K562 (cell line): ENCODE results near the gene SVEP1. TPM values are rescaled to one million over a fixed set of nuclear protein-coding genes. Genes with fewer than 3 reads are reported as not detected.

ENCODE experiments used
- ATAC-seq: fragments of 200-7000 bp; cut with Tn5 transposase; 3 replicates; pipeline ENCODE4 v1.9.1; 2020; ENCODE audit warnings: moderate library complexity
- BruUV-seq: library from RNA; stranded (reverse); fragments of 400-500 nt; replicated peaks from 2 replicates; lab custom pipeline; 2021; lab: Mats Ljungman, UMichigan
- CTCF ChIA-PET: fragments of 300-600 bp; formaldehyde crosslinking; extraction: SDS; loops from one replicate; lab custom pipeline; 2021; ENCODE audit warnings: low intra/inter-chr PET ratio; lab: Yijun Ruan, JAX
- POLR2A ChIA-PET: fragments of 300-600, 350-650 bp; sonication (Branson Sonifier 250); formaldehyde crosslinking; extraction: SDS; loops from one replicate; lab custom pipeline; 2021; ENCODE audit warnings: antibody characterized with exemption, inconsistent platforms; lab: Yijun Ruan, JAX
- DNase-seq, 4 experiments: peaks; one replicate each; pipeline versions ENCODE4 v3.0.0 to v3.0.0-alpha.2; 2011 to 2018; ENCODE audit warnings: low spot score in 3 of 4, mixed read lengths in 3 of 4; ENCODE audit errors: extremely low read depth in 1 of 4
- FAIRE-seq: peaks from 2 replicates; lab custom pipeline; 2011; peaks lifted over from hg19 to GRCh38; lab: Jason Lieb, UNC
- H2AFZ ChIP-seq: 2 replicates; pipeline ENCODE4 v1.6.0; 2011; ENCODE audit warnings: low read depth, low read length, control low read depth, inconsistent platforms
- H3K27ac ChIP-seq: fragments of 200-600 bp; 3 replicates; pipeline ENCODE4 v1.8.0; 2011; ENCODE audit warnings: low read depth, mild to moderate bottlenecking, control low read depth, inconsistent platforms, low read length, moderate library complexity, mixed read lengths; ENCODE audit errors: extremely low read depth
- H3K27me3 ChIP-seq, 2 experiments: fragments of 300-600 bp in 1 of 2; 2 replicates in 1 of 2; 3 replicates in 1 of 2; pipeline versions ENCODE4 v1.6.0 to v1.8.0; 2011; ENCODE audit warnings: inconsistent platforms in 2 of 2, low read length in 2 of 2, mild to moderate bottlenecking in 1 of 2, mixed read lengths in 1 of 2, moderate library complexity in 1 of 2; ENCODE audit not compliant: control insufficient read depth in 2 of 2, insufficient read depth in 2 of 2
- H3K36me3 ChIP-seq: fragments of 300-600 bp; 3 replicates; pipeline ENCODE4 v1.8.0; 2011; ENCODE audit warnings: mild to moderate bottlenecking, low read length, inconsistent platforms; ENCODE audit not compliant: control insufficient read depth, insufficient read depth
- H3K4me1 ChIP-seq, 2 experiments: fragments of 200-600 bp in 1 of 2; replicated peaks in 1 of 2; 2 replicates in 1 of 2; 3 replicates in 1 of 2; pipeline versions ENCODE4 v1.5.1 to v1.8.0; 2011; ENCODE audit warnings: inconsistent platforms in 2 of 2, low read length in 2 of 2, mild to moderate bottlenecking in 1 of 2, mixed read lengths in 1 of 2, moderate library complexity in 1 of 2; ENCODE audit not compliant: control insufficient read depth in 2 of 2, insufficient read depth in 2 of 2
- H3K4me2 ChIP-seq: 2 replicates; pipeline ENCODE4 v1.6.1; 2011; ENCODE audit warnings: low read length, control low read depth, inconsistent platforms, mixed read lengths; ENCODE audit not compliant: insufficient read depth
- H3K4me3 ChIP-seq: fragments of 200-600 bp; sonication (generic), shearing (Covaris generic); 2 replicates; pipeline ENCODE4 v1.5.1; 2016; ENCODE audit warnings: control low read depth, inconsistent platforms
- H3K79me2 ChIP-seq: fragments of 200-600 bp; 3 replicates; pipeline ENCODE4 v1.8.0; 2011; ENCODE audit warnings: low read length, inconsistent platforms; ENCODE audit not compliant: control insufficient read depth, insufficient read depth
- H3K9ac ChIP-seq, 2 experiments: 2 replicates each; pipeline versions ENCODE4 v1.6.0 to v1.6.1; 2011; ENCODE audit warnings: low read depth in 2 of 2, low read length in 2 of 2, control low read depth in 1 of 2, inconsistent platforms in 1 of 2, mild to moderate bottlenecking in 1 of 2, mixed read lengths in 1 of 2; ENCODE audit not compliant: insufficient read depth in 1 of 2
- H3K9me1 ChIP-seq: one replicate; pipeline ENCODE4 v1.6.0; 2011; ENCODE audit warnings: inconsistent platforms, mild to moderate bottlenecking, low read length, moderate library complexity; ENCODE audit not compliant: control insufficient read depth, insufficient read depth
- H3K9me3 ChIP-seq: replicated peaks from 2 replicates; pipeline ENCODE4 v1.5.1; 2011; ENCODE audit warnings: low read depth, low read length, inconsistent platforms; ENCODE audit not compliant: control insufficient read depth, insufficient read depth
- H4K20me1 ChIP-seq: replicated peaks from 2 replicates; pipeline ENCODE4 v1.6.1; 2011; ENCODE audit warnings: low read length, inconsistent platforms, mixed read lengths; ENCODE audit not compliant: control insufficient read depth, insufficient read depth
- CC2D1A ChIP-seq: fragments of 450-650 bp; IDR thresholded peaks from 2 replicates; pipeline ENCODE4 v1.6.1; 2017; ENCODE audit warnings: mild to moderate bottlenecking
- GATAD2A ChIP-seq: fragments of 450-650 bp; IDR thresholded peaks from 2 replicates; pipeline ENCODE4 v1.6.1; 2017
- HDAC6 ChIP-seq: IDR thresholded peaks from 2 replicates; pipeline ENCODE4 v1.6.1; 2012; ENCODE audit warnings: low read depth, mild to moderate bottlenecking, control low read depth, inconsistent platforms, low read length, moderate library complexity
- HLTF ChIP-seq: fragments of 450-650 bp; IDR thresholded peaks from 2 replicates; pipeline ENCODE4 v1.6.1; 2016
- HMGXB4 ChIP-seq: sonication (generic); formaldehyde crosslinking; IDR thresholded peaks from 2 replicates; pipeline ENCODE4 v1.8.1; 2023; ENCODE audit warnings: mild to moderate bottlenecking, missing genetic modification reagents
- HOMEZ ChIP-seq: fragments of 250-450 bp; sonication (Bioruptor Pico); IDR thresholded peaks from 2 replicates; pipeline ENCODE4 v1.4.0; 2020; ENCODE audit warnings: mild to moderate bottlenecking, moderate library complexity
- PML ChIP-seq: IDR thresholded peaks from 2 replicates; pipeline ENCODE4 v1.6.1; 2012; ENCODE audit warnings: low read length, inconsistent platforms
- SLC30A9 ChIP-seq: fragments of 250-450 bp; sonication (Bioruptor Pico); IDR thresholded peaks from 2 replicates; pipeline ENCODE4 v1.8.0; 2022; ENCODE audit warnings: mild to moderate bottlenecking, moderate library complexity
- USF1 ChIP-seq: sonication (generic); formaldehyde crosslinking; IDR thresholded peaks from 2 replicates; pipeline ENCODE4 v1.9.0; 2022; ENCODE audit warnings: mild to moderate bottlenecking, missing genetic modification reagents
- ZBTB5 ChIP-seq: fragments of 450-650 bp; IDR thresholded peaks from 2 replicates; pipeline ENCODE4 v1.6.1; 2017; ENCODE audit warnings: antibody characterized with exemption
- ZNF146 ChIP-seq: IDR thresholded peaks from one replicate; pipeline ENCODE4 v1.6.1; 2018; ENCODE audit warnings: missing compliant biosample characterization; ENCODE audit not compliant: unreplicated experiment
- WGBS: fragments of 100-300 bp; shearing (Covaris generic); methylation state at CpG from one replicate; pipeline ENCODE4 v1.1.6; 2016; ENCODE audit warnings: low coverage, mixed read lengths; ENCODE audit not compliant: insufficient coverage; ENCODE audit errors: missing lambda C conversion rate; 5-methylcytosine and 5-hydroxymethylcytosine counted together
- in situ Hi-C: fragments of 300-500 bp; cut with MboI; formaldehyde crosslinking; loops from 4 replicates; pipeline ENCODE4 v1.15.0; 2018; ENCODE audit warnings: inconsistent platforms, mixed read lengths
- intact Hi-C: fragments of 100-400 bp; cut with micrococcal nuclease; formaldehyde crosslinking; loops from 2 replicates; pipeline ENCODE4 v1.14.2; 2022
- polyA plus RNA-seq, 8 experiments: library from polyadenylated mRNA; depleted of rRNA in 4 of 8; stranded (reverse) in 5 of 8; unstranded in 3 of 8; fragments of >200 nt; fragmentation: Nextera tagmentation in 2 of 8; fragmentation: Illumina TruSeq in 1 of 8; extraction: Ambion mirVana in 2 of 8; extraction: Trizol in 1 of 8; gene quantifications; 2 replicates each; pipeline versions ENCODE4 v1.2.1 to v1.2.3, GENCODE V29; 2011 to 2014; ENCODE audit warnings: inconsistent platforms in 1 of 8, missing spikeins in 1 of 8
- total RNA-seq, 7 experiments: library from RNA; depleted of rRNA in 6 of 7; stranded (reverse); fragments of >200 nt in 6 of 7; fragmentation: Illumina TruSeq in 2 of 7; extraction: Trizol in 2 of 7; gene quantifications; 2 replicates each; pipeline versions ENCODE4 v1.2.1 to v1.2.3, GENCODE V29; 2011 to 2021; ENCODE audit warnings: low replicate concordance in 1 of 7

Gene SVEP1
- total and polyA plus RNA-seq, 9 of the 15 experiments (the other 6 are each of a cell fraction or from before 2014, with no cell fraction given): 0.20 to 0.84 (median 0.43) TPM

GRCh38 chr9:110514897-110515296 is 64.6 kb downstream of the SVEP1 start:
- CTCF ChIA-PET: no interaction called here
- Histone ChIP-seq H3K9ac (no peak overlapping the region), H3K4me3 (no peak overlapping the region), H2AFZ (no peak overlapping the region), H3K27ac (no peak overlapping the region), H3K79me2 (no peaks in the 10 kb centered on the region), H3K27me3 (no peaks in the 10 kb centered on the region), H4K20me1 (no peaks in the 10 kb centered on the region), H3K4me2 (no peak overlapping the region), H3K9me3 (no peaks in the 10 kb centered on the region)
- intact Hi-C loops (no loop called here), in situ Hi-C loops (no loop called here)
- no peak for DNase-seq
- no TSS peak for BruUV-seq
- WGBS: 0% methylated on average over 1 of the region's 1 CpG
- TF ChIP-seq PML (no peak), GATAD2A (no peak), USF1 (CRISPR knock-in tag) (no peak), HDAC6 (no peak), ZNF146 (CRISPR knock-in tag) (no peak), SLC30A9 (no peak), HOMEZ (CRISPR knock-in tag) (no peak), ZBTB5 (no peak), HMGXB4 (CRISPR knock-in tag) (no peak), CC2D1A (no peak), HLTF (no peak)
- TF ChIP-seq, all 486 proteins: peak for 0
- POLR2A ChIA-PET: no interaction called here
- ATAC-seq: no peak
- Histone ChIP-seq H3K36me3 (no peaks in the 10 kb centered on the region), H3K9me1 (no peaks in the 10 kb centered on the region), H3K4me1 (no peaks in the 10 kb centered on the region)
- no peak for FAIRE-seq
